GM18867 (cell line): Measurements from ENCODE around the gene BNC2.

Source experiments
- ATAC-seq: cut with Tn5 transposase; IDR thresholded peaks from one replicate; pipeline ENCODE4 v1.9.1; 2021; ENCODE audit warnings: mild to moderate bottlenecking, moderate library complexity; ENCODE audit not compliant: unreplicated experiment

The BNC2 gene

GRCh38 chr9:16721972-16722371, 148.5 kb downstream of the BNC2 start:
- ATAC-seq: no peak

- no peak for ATAC-seq
These were observed 150.1 kb downstream of the BNC2 start for GRCh38 chr9:16720386-16720785.

- no peak for ATAC-seq
These were observed 150.5 kb downstream of the BNC2 start for GRCh38 chr9:16719921-16720320.

GRCh38 chr9:16718952-16719351, 151.5 kb downstream of the BNC2 start:
- no peak for ATAC-seq

GRCh38 chr9:16718296-16718695, 152.2 kb downstream of the BNC2 start:
- ATAC-seq: no peak

- ATAC-seq: no peak
These were observed 153.9 kb downstream of the BNC2 start for GRCh38 chr9:16716601-16717000.

GRCh38 chr9:16715404-16715803, 155.1 kb downstream of the BNC2 start:
- ATAC-seq: no peak

GRCh38 chr9:16712787-16713186, 157.7 kb downstream of the BNC2 start:
- ATAC-seq: no peak

GRCh38 chr9:16710888-16711287, 159.6 kb downstream of the BNC2 start:
- ATAC-seq: no peak

GRCh38 chr9:16709924-16710323, 160.5 kb downstream of the BNC2 start:
- no peak for ATAC-seq

- no peak for ATAC-seq
These were observed 161.6 kb downstream of the BNC2 start for GRCh38 chr9:16708656-16709435.

GRCh38 chr9:16705111-16705604, 165.3 kb downstream of the BNC2 start:
- no peak for ATAC-seq

- ATAC-seq: no peak
These were observed 166.1 kb downstream of the BNC2 start for GRCh38 chr9:16704116-16705110.

- ATAC-seq: no peak
These were observed 169.1 kb downstream of the BNC2 start for GRCh38 chr9:16701347-16701746.

GRCh38 chr9:16693616-16694015, 176.9 kb downstream of the BNC2 start:
- ATAC-seq: no peak

- ATAC-seq: no peak
These were observed 179.8 kb downstream of the BNC2 start for GRCh38 chr9:16690628-16691027.

GRCh38 chr9:16690205-16690604, 180.3 kb downstream of the BNC2 start:
- no peak for ATAC-seq

GRCh38 chr9:16689351-16689938, 181.0 kb downstream of the BNC2 start:
- no peak for ATAC-seq

- no peak for ATAC-seq
These were observed 181.7 kb downstream of the BNC2 start for GRCh38 chr9:16688814-16689213.

GRCh38 chr9:16687678-16688369, 182.6 kb downstream of the BNC2 start:
- ATAC-seq: no peak

- ATAC-seq: no peak
These were observed 187.1 kb downstream of the BNC2 start for GRCh38 chr9:16683326-16683725.
